Measurements from ENCODE around the gene VPS52.

The VPS52 gene

GRCh38 chr6:33204165-33204414 lies 67.6 kb downstream of the VPS52 start:
- Histone ChIP-seq H3K27me3 (ENCODE audit: control insufficient read depth, insufficient read depth, low read length) (no peaks in the 10 kb centered on the region), H3K9me3 (replicated peaks; ENCODE audit: low read length) (no peaks in the 10 kb centered on the region), H3K9ac (ENCODE audit: low read depth, low read length) (no peak overlapping the region), H3K4me3 (ENCODE audit: low read length) (peak overlapping the region; percentile 78), H3K4me2 (ENCODE audit: low read length) (peak overlapping the region; percentile 94), H3K36me3 (ENCODE audit: insufficient read depth, low read length) (peaks cover 27% of the 10 kb centered on the region), H3K4me1 (ENCODE audit: control insufficient read depth, insufficient read depth, low read length) (peaks cover 55% of the 10 kb centered on the region)

GRCh38 chr6:33203443-33204164 lies 68.1 kb downstream of the VPS52 start:
- Histone ChIP-seq H3K4me1 (ENCODE audit: control insufficient read depth, insufficient read depth, low read length) (peaks cover 50% of the 10 kb centered on the region), H3K4me2 (ENCODE audit: low read length) (peak overlapping the region; percentile 94), H3K27me3 (ENCODE audit: control insufficient read depth, insufficient read depth, low read length) (no peaks in the 10 kb centered on the region), H3K9me3 (replicated peaks; ENCODE audit: low read length) (no peaks in the 10 kb centered on the region), H3K9ac (ENCODE audit: low read depth, low read length) (no peak overlapping the region), H3K36me3 (ENCODE audit: insufficient read depth, low read length) (peaks cover 27% of the 10 kb centered on the region), H3K4me3 (ENCODE audit: low read length) (no peak overlapping the region)

GRCh38 chr6:33202799-33203198 lies 68.9 kb downstream of the VPS52 start:
- H3K4me1 ChIP-seq (ENCODE audit: control insufficient read depth, insufficient read depth, low read length) = peaks cover 55% of the 10 kb centered on the region
- no peaks in the 10 kb centered on the region for H3K27me3 ChIP-seq (ENCODE audit: control insufficient read depth, insufficient read depth, low read length)
- peaks cover 29% of the 10 kb centered on the region for H3K36me3 ChIP-seq (ENCODE audit: insufficient read depth, low read length)
- H3K9ac ChIP-seq (ENCODE audit: low read depth, low read length) = no peak overlapping the region
- no peaks in the 10 kb centered on the region for H3K9me3 ChIP-seq (replicated peaks; ENCODE audit: low read length)
- H3K4me3 ChIP-seq (ENCODE audit: low read length) = peak overlapping the region; percentile 93
- H3K4me2 ChIP-seq (ENCODE audit: low read length) = peak overlapping the region; percentile 98

GRCh38 chr6:33201935-33202334 lies 69.7 kb downstream of the VPS52 start:
- H3K4me3 ChIP-seq (ENCODE audit: low read length) = peak overlapping the region; percentile 93
- peak overlapping the region; percentile 98 for H3K9ac ChIP-seq (ENCODE audit: low read depth, low read length)
- peaks cover 34% of the 10 kb centered on the region for H3K36me3 ChIP-seq (ENCODE audit: insufficient read depth, low read length)
- peaks cover 53% of the 10 kb centered on the region for H3K4me1 ChIP-seq (ENCODE audit: control insufficient read depth, insufficient read depth, low read length)
- H3K4me2 ChIP-seq (ENCODE audit: low read length) = peak overlapping the region; percentile 98
- no peaks in the 10 kb centered on the region for H3K9me3 ChIP-seq (replicated peaks; ENCODE audit: low read length)
- H3K27me3 ChIP-seq (ENCODE audit: control insufficient read depth, insufficient read depth, low read length) = no peaks in the 10 kb centered on the region

GRCh38 chr6:33201147-33201545 lies 70.5 kb downstream of the VPS52 start:
- H3K27me3 ChIP-seq (ENCODE audit: control insufficient read depth, insufficient read depth, low read length) = no peaks in the 10 kb centered on the region
- H3K4me3 ChIP-seq (ENCODE audit: low read length) = peak overlapping the region; percentile 93
- H3K4me1 ChIP-seq (ENCODE audit: control insufficient read depth, insufficient read depth, low read length) = peaks cover 46% of the 10 kb centered on the region
- H3K36me3 ChIP-seq (ENCODE audit: insufficient read depth, low read length) = peaks cover 42% of the 10 kb centered on the region
- no peaks in the 10 kb centered on the region for H3K9me3 ChIP-seq (replicated peaks; ENCODE audit: low read length)
- H3K9ac ChIP-seq (ENCODE audit: low read depth, low read length) = peak overlapping the region; percentile 98
- H3K4me2 ChIP-seq (ENCODE audit: low read length) = peak overlapping the region; percentile 98

Small RNA genes within 50 kb of the gene (small RNA-seq; reads per million reads assigned to genes)
- gene MIR219A1 = 0.35 reads per million
